SU-DHL-6 (cell line): ENCODE results near the gene LTF.

Experiments
- H2AFZ ChIP-seq: fragments of 200-600 bp; sonication (generic); 2 replicates; pipeline ENCODE4 v1.6.1; 2014; ENCODE audit warnings: low read depth, mild to moderate bottlenecking, moderate library complexity, mixed read lengths, antibody characterized with exemption, low read length; ENCODE audit not compliant: severe bottlenecking
- H3F3A ChIP-seq: fragments of 200-600 bp; shearing (Covaris generic); 2 replicates; pipeline ENCODE4 v1.6.0; 2016; ENCODE audit warnings: antibody characterized with exemption, mild to moderate bottlenecking; ENCODE audit not compliant: insufficient read depth
- H3K27ac ChIP-seq: fragments of 200-600 bp; sonication (generic); 2 replicates; pipeline ENCODE4 v1.5.1; 2016; ENCODE audit warnings: low read depth, mild to moderate bottlenecking, low read length, moderate library complexity, mixed read lengths
- H3K27me3 ChIP-seq: fragments of 200-600 bp; sonication (generic), shearing (Covaris generic); 2 replicates; pipeline ENCODE4 v1.6.0; 2014; ENCODE audit warnings: mild to moderate bottlenecking, low read length
- H3K36me3 ChIP-seq: fragments of 200-600 bp; sonication (generic); 2 replicates; pipeline ENCODE4 v1.6.1; 2014; ENCODE audit warnings: mild to moderate bottlenecking, low read length, mixed read lengths
- H3K4me2 ChIP-seq: fragments of 300-600, 200-600 bp; shearing (Covaris generic), sonication (generic); 2 replicates; pipeline ENCODE4 v1.6.0; 2014; ENCODE audit warnings: low read length, low read depth, mild to moderate bottlenecking; ENCODE audit not compliant: poor library complexity, severe bottlenecking
- H3K4me3 ChIP-seq: fragments of 200-600 bp; sonication (generic); 2 replicates; pipeline ENCODE4 v1.5.1; 2014; ENCODE audit warnings: antibody characterized with exemption, low read length, mild to moderate bottlenecking, mixed read lengths; ENCODE audit not compliant: insufficient read depth, poor library complexity, severe bottlenecking
- H3K79me2 ChIP-seq: fragments of 200-600 bp; sonication (generic); 2 replicates; pipeline ENCODE4 v1.6.1; 2014; ENCODE audit warnings: mild to moderate bottlenecking, low read length, moderate library complexity; ENCODE audit not compliant: insufficient read depth
- H3K9ac ChIP-seq: fragments of 200-600 bp; sonication (generic); 2 replicates; pipeline ENCODE4 v1.7.0; 2014; ENCODE audit warnings: mild to moderate bottlenecking, low read length
- H3K9me2 ChIP-seq: fragments of 200-600 bp; sonication (generic); replicated peaks from 2 replicates; pipeline ENCODE4 v1.6.1; 2014; ENCODE audit warnings: low read length; ENCODE audit not compliant: insufficient read depth
- H3K9me3 ChIP-seq: fragments of 200-600 bp; sonication (generic); 2 replicates; pipeline ENCODE4 v1.6.1; 2014; ENCODE audit warnings: low read length, mixed read lengths; ENCODE audit not compliant: insufficient read depth
- H4K20me1 ChIP-seq: fragments of 200-600 bp; sonication (generic); 2 replicates; pipeline ENCODE4 v1.6.1; 2014; ENCODE audit warnings: low read depth, mild to moderate bottlenecking, antibody characterized with exemption, low read length, moderate library complexity, mixed read lengths
- CTCF ChIP-seq: fragments of 200-600 bp; sonication (generic); IDR thresholded peaks from one replicate; pipeline ENCODE4 v1.5.1; 2017; ENCODE audit warnings: antibody characterized with exemption, mild to moderate bottlenecking, low read length, moderate library complexity; ENCODE audit not compliant: insufficient read depth, poor library complexity, severe bottlenecking
- EZH2phosphoT487 ChIP-seq: fragments of 200-600 bp; sonication (generic), shearing (Covaris generic); conservative IDR thresholded peaks from 2 replicates; pipeline ENCODE4 v1.6.1; 2018; ENCODE audit warnings: mild to moderate bottlenecking, antibody characterized with exemption, low read length, moderate library complexity, mixed read lengths

The LTF gene

GRCh38 chr3:46466871-46467403 is 2.2 kb upstream of the LTF start:
- Histone ChIP-seq H3K4me2 (no peak overlapping the region), H3K4me3 (no peak overlapping the region)

GRCh38 chr3:46466273-46466672 is 1.6 kb upstream of the LTF start:
- H3K79me2 ChIP-seq = no peaks in the 10 kb centered on the region
- TF ChIP-seq EZH2phosphoT487 (no peak), CTCF (no peak)
- no peaks in the 10 kb centered on the region for H3K9me2 ChIP-seq
- no peaks in the 10 kb centered on the region for H3K9me3 ChIP-seq
- no peak overlapping the region for H3K4me3 ChIP-seq
- no peaks in the 10 kb centered on the region for H3F3A ChIP-seq
- H3K27me3 ChIP-seq = no peaks in the 10 kb centered on the region
- no peak overlapping the region for H3K9ac ChIP-seq
- no peak overlapping the region for H2AFZ ChIP-seq
- H3K27ac ChIP-seq = no peak overlapping the region
- H4K20me1 ChIP-seq = no peaks in the 10 kb centered on the region
- H3K4me2 ChIP-seq = no peak overlapping the region
- H3K36me3 ChIP-seq = no peaks in the 10 kb centered on the region

More at GRCh38 chr3:46466871-46467403, 2.2 kb upstream of the LTF start:
- Histone ChIP-seq H3K36me3 (no peaks in the 10 kb centered on the region), H3K27me3 (no peaks in the 10 kb centered on the region), H3K9me3 (no peaks in the 10 kb centered on the region), H3K9me2 (no peaks in the 10 kb centered on the region), H4K20me1 (no peaks in the 10 kb centered on the region), H3K27ac (no peak overlapping the region), H3F3A (no peaks in the 10 kb centered on the region), H2AFZ (no peak overlapping the region), H3K79me2 (no peaks in the 10 kb centered on the region), H3K9ac (no peak overlapping the region)
- TF ChIP-seq EZH2phosphoT487 = no peak
- no peak for TF ChIP-seq CTCF

- Histone ChIP-seq H4K20me1 (no peaks in the 10 kb centered on the region), H3K79me2 (no peaks in the 10 kb centered on the region), H3K27ac (no peak overlapping the region), H3K9ac (no peak overlapping the region), H3F3A (no peaks in the 10 kb centered on the region), H3K9me2 (no peaks in the 10 kb centered on the region), H3K4me2 (no peak overlapping the region), H2AFZ (no peak overlapping the region), H3K27me3 (no peaks in the 10 kb centered on the region), H3K36me3 (no peaks in the 10 kb centered on the region), H3K9me3 (no peaks in the 10 kb centered on the region), H3K4me3 (no peak overlapping the region)
- TF ChIP-seq CTCF (no peak), EZH2phosphoT487 (no peak)
Observed at GRCh38 chr3:46465196-46465520, 453 bp upstream of the LTF start.

GRCh38 chr3:46463868-46464241 is 850 bp downstream of the LTF start:
- no peaks in the 10 kb centered on the region for H3F3A ChIP-seq
- H3K27ac ChIP-seq = no peak overlapping the region
- H3K36me3 ChIP-seq = no peaks in the 10 kb centered on the region
- no peak overlapping the region for H3K4me2 ChIP-seq
- H3K4me3 ChIP-seq = no peak overlapping the region
- TF ChIP-seq EZH2phosphoT487 (no peak), CTCF (no peak)
- no peaks in the 10 kb centered on the region for H4K20me1 ChIP-seq
- H3K27me3 ChIP-seq = no peaks in the 10 kb centered on the region
- H3K9ac ChIP-seq = no peak overlapping the region
- no peaks in the 10 kb centered on the region for H3K9me2 ChIP-seq
- no peak overlapping the region for H2AFZ ChIP-seq
- H3K79me2 ChIP-seq = no peaks in the 10 kb centered on the region
- no peaks in the 10 kb centered on the region for H3K9me3 ChIP-seq
